ENCODE measurements around the gene SYNPO.

Gene SYNPO

GRCh38 chr5:150604010-150604409, 36.5 kb upstream of the SYNPO start:
- no peak overlapping the region for H3K4me3 ChIP-seq (ENCODE audit: low read depth, low read length)
- H2BK5ac ChIP-seq (ENCODE audit: low read depth, low read length, poor library complexity), result no peak overlapping the region
- no peaks in the 10 kb centered on the region for H3K9me3 ChIP-seq (ENCODE audit: insufficient read depth, low read depth, low read length)
- H3K14ac ChIP-seq (ENCODE audit: low read length), result no peak overlapping the region
- no peak overlapping the region for H3K18ac ChIP-seq (ENCODE audit: low read length)
- peaks cover 0 to 4% of the 10 kb centered on the region in 2 experiments for H3K4me1 ChIP-seq (ENCODE audit: control insufficient read depth in 1 of 2, insufficient read depth in 2 of 2, low read length in 2 of 2)
- WGBS (ENCODE audit: extremely low coverage, insufficient coverage, insufficient read length), result no CpG with 5 or more reads among the region's 4 CpGs
- H3K9ac ChIP-seq (ENCODE audit: low read length), result no peak overlapping the region
- H3K4ac ChIP-seq (ENCODE audit: low read depth, low read length), result no peak overlapping the region
- no peak overlapping the region for H3K4me2 ChIP-seq (ENCODE audit: low read length)
- no peak overlapping the region for H2BK12ac ChIP-seq (ENCODE audit: low read length)
- H4K12ac ChIP-seq (ENCODE audit: low read depth, low read length), result no peak overlapping the region
- H4K8ac ChIP-seq (ENCODE audit: low read depth, low read length), result no peak overlapping the region
- no peaks in the 10 kb centered on the region for H3K27me3 ChIP-seq (ENCODE audit: insufficient read depth, low read length)
- no peak overlapping the region for H3K27ac ChIP-seq (ENCODE audit: low read depth, low read length)
- H3K79me2 ChIP-seq (ENCODE audit: control insufficient read depth, insufficient read depth, low read length, poor library complexity), result no peaks in the 10 kb centered on the region
- H2AK5ac ChIP-seq (ENCODE audit: low read length), result no peak overlapping the region
- no peaks in the 10 kb centered on the region for H3K36me3 ChIP-seq (ENCODE audit: control insufficient read depth in 1 of 2, insufficient read depth in 2 of 2, low read length in 2 of 2)
- no peak overlapping the region for H2AFZ ChIP-seq (ENCODE audit: insufficient read depth, low read length, poor library complexity)
- H4K91ac ChIP-seq (ENCODE audit: low read depth, low read length), result no peak overlapping the region
- H3K23ac ChIP-seq (ENCODE audit: low read length), result no peak overlapping the region
- DNase-seq, result no peak
- peak overlapping the region; percentile 1 for H2BK120ac ChIP-seq (ENCODE audit: insufficient read depth, low read length, poor library complexity)
- peaks cover 5% of the 10 kb centered on the region for H3K79me1 ChIP-seq (ENCODE audit: low read length)

- Histone ChIP-seq H2AK5ac (ENCODE audit: low read length) (no peak overlapping the region), H3K14ac (ENCODE audit: low read length) (peak overlapping the region; percentile 34), H2BK120ac (ENCODE audit: insufficient read depth, low read length, poor library complexity) (peak overlapping the region; percentile 40), H2BK12ac (ENCODE audit: low read length) (peak overlapping the region; percentile 84), H4K91ac (ENCODE audit: low read depth, low read length) (peak overlapping the region; percentile 40), H3K4ac (ENCODE audit: low read depth, low read length) (no peak overlapping the region), H3K23ac (ENCODE audit: low read length) (no peak overlapping the region), H3K79me1 (ENCODE audit: low read length) (peaks cover 5% of the 10 kb centered on the region), H3K4me2 (ENCODE audit: low read length) (no peak overlapping the region), H3K27me3 (ENCODE audit: insufficient read depth, low read length) (no peaks in the 10 kb centered on the region), H3K18ac (ENCODE audit: low read length) (no peak overlapping the region), H3K79me2 (ENCODE audit: control insufficient read depth, insufficient read depth, low read length, poor library complexity) (peaks cover 2% of the 10 kb centered on the region), H3K27ac (ENCODE audit: low read depth, low read length) (no peak overlapping the region), H4K8ac (ENCODE audit: low read depth, low read length) (no peak overlapping the region), H3K36me3 (ENCODE audit: control insufficient read depth in 1 of 2, insufficient read depth in 2 of 2, low read length in 2 of 2) (no peaks in the 10 kb centered on the region), H3K9me3 (ENCODE audit: insufficient read depth, low read depth, low read length) (no peaks in the 10 kb centered on the region), H3K9ac (ENCODE audit: low read length) (no peak overlapping the region), H2AFZ (ENCODE audit: insufficient read depth, low read length, poor library complexity) (no peak overlapping the region), H3K4me3 (ENCODE audit: low read depth, low read length) (no peak overlapping the region), H2BK5ac (ENCODE audit: low read depth, low read length, poor library complexity) (peak overlapping the region; percentile 34), H3K4me1 (ENCODE audit: control insufficient read depth in 1 of 2, insufficient read depth in 2 of 2, low read length in 2 of 2) (peaks cover 2 to 4% of the 10 kb centered on the region in 2 experiments), H4K12ac (ENCODE audit: low read depth, low read length) (no peak overlapping the region)
- WGBS (ENCODE audit: extremely low coverage, insufficient coverage, insufficient read length), result no CpG with 5 or more reads among the region's 6 CpGs
- no peak for DNase-seq
These were observed 35.5 kb upstream of the SYNPO start for GRCh38 chr5:150604894-150605440.

DNA sequence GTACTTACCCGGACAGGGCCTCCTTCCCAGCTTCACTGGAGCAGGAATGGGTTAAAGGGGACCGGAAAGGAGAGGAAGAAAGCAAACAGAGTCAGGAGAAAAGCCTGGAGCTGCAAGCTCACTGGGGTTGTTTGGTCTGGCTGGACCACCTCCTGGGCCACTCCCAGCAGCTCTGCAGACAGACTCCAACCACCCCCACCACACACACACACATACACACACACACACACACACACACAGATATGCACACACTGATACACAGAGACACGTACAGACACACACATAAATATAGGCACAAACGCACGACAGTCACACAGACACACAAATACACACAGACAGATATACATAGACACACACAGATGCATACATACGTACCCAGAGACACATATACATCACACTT, 34.9 kb upstream of the SYNPO start:
- Histone ChIP-seq H2AK5ac (ENCODE audit: low read length) (no peak overlapping the region), H4K91ac (ENCODE audit: low read depth, low read length) (peak overlapping the region; percentile 40), H3K27me3 (ENCODE audit: insufficient read depth, low read length) (no peaks in the 10 kb centered on the region), H4K12ac (ENCODE audit: low read depth, low read length) (no peak overlapping the region), H3K79me2 (ENCODE audit: control insufficient read depth, insufficient read depth, low read length, poor library complexity) (peaks cover 2% of the 10 kb centered on the region), H2BK12ac (ENCODE audit: low read length) (peak overlapping the region; percentile 84), H3K18ac (ENCODE audit: low read length) (no peak overlapping the region), H4K8ac (ENCODE audit: low read depth, low read length) (no peak overlapping the region), H2AFZ (ENCODE audit: insufficient read depth, low read length, poor library complexity) (no peak overlapping the region), H3K79me1 (ENCODE audit: low read length) (peaks cover under 1% of the 10 kb centered on the region), H3K14ac (ENCODE audit: low read length) (no peak overlapping the region), H3K9me3 (ENCODE audit: insufficient read depth, low read depth, low read length) (no peaks in the 10 kb centered on the region), H2BK5ac (ENCODE audit: low read depth, low read length, poor library complexity) (no peak overlapping the region), H3K4me3 (ENCODE audit: low read depth, low read length) (no peak overlapping the region), H3K4ac (ENCODE audit: low read depth, low read length) (no peak overlapping the region), H3K9ac (ENCODE audit: low read length) (no peak overlapping the region), H3K27ac (ENCODE audit: low read depth, low read length) (no peak overlapping the region), H3K23ac (ENCODE audit: low read length) (no peak overlapping the region), H3K4me2 (ENCODE audit: low read length) (no peak overlapping the region), H2BK120ac (ENCODE audit: insufficient read depth, low read length, poor library complexity) (peak overlapping the region; percentile 40), H3K4me1 (ENCODE audit: control insufficient read depth in 1 of 2, insufficient read depth in 2 of 2, low read length in 2 of 2) (peaks cover 2 to 4% of the 10 kb centered on the region in 2 experiments), H3K36me3 (ENCODE audit: control insufficient read depth in 1 of 2, insufficient read depth in 2 of 2, low read length in 2 of 2) (no peaks in the 10 kb centered on the region)
- DNase-seq, result no peak
- whole genome bisulfite sequencing (ENCODE audit: extremely low coverage, insufficient coverage, insufficient read length), result no CpG with 5 or more reads among the region's 6 CpGs

GRCh38 chr5:150606476-150606875, 34.0 kb upstream of the SYNPO start:
- H3K4me3 ChIP-seq (ENCODE audit: low read depth, low read length), result no peak overlapping the region
- H3K4me2 ChIP-seq (ENCODE audit: low read length), result no peak overlapping the region
- H3K9me3 ChIP-seq (ENCODE audit: insufficient read depth, low read depth, low read length), result no peaks in the 10 kb centered on the region
- H3K27me3 ChIP-seq (ENCODE audit: insufficient read depth, low read length), result no peaks in the 10 kb centered on the region
- peak overlapping the region; percentile 20 for H2AK5ac ChIP-seq (ENCODE audit: low read length)
- H2BK12ac ChIP-seq (ENCODE audit: low read length), result peak overlapping the region; percentile 62
- H3K4ac ChIP-seq (ENCODE audit: low read depth, low read length), result peak overlapping the region; percentile 17
- H2BK120ac ChIP-seq (ENCODE audit: insufficient read depth, low read length, poor library complexity), result peak overlapping the region; percentile 8
- peaks cover 2 to 4% of the 10 kb centered on the region in 2 experiments for H3K4me1 ChIP-seq (ENCODE audit: control insufficient read depth in 1 of 2, insufficient read depth in 2 of 2, low read length in 2 of 2)
- H3K18ac ChIP-seq (ENCODE audit: low read length), result no peak overlapping the region
- peak overlapping the region; percentile 49 for H4K91ac ChIP-seq (ENCODE audit: low read depth, low read length)
- no peak for DNase-seq
- no peaks in the 10 kb centered on the region for H3K79me1 ChIP-seq (ENCODE audit: low read length)
- no peak overlapping the region for H2AFZ ChIP-seq (ENCODE audit: insufficient read depth, low read length, poor library complexity)
- no CpG with 5 or more reads among the region's 9 CpGs for WGBS (ENCODE audit: extremely low coverage, insufficient coverage, insufficient read length)
- H2BK5ac ChIP-seq (ENCODE audit: low read depth, low read length, poor library complexity), result no peak overlapping the region
- H4K8ac ChIP-seq (ENCODE audit: low read depth, low read length), result peak overlapping the region; percentile 17
- no peak overlapping the region for H3K23ac ChIP-seq (ENCODE audit: low read length)
- no peak overlapping the region for H3K9ac ChIP-seq (ENCODE audit: low read length)
- H4K12ac ChIP-seq (ENCODE audit: low read depth, low read length), result no peak overlapping the region
- peaks cover 2% of the 10 kb centered on the region for H3K79me2 ChIP-seq (ENCODE audit: control insufficient read depth, insufficient read depth, low read length, poor library complexity)
- H3K14ac ChIP-seq (ENCODE audit: low read length), result peak overlapping the region; percentile 37
- H3K27ac ChIP-seq (ENCODE audit: low read depth, low read length), result no peak overlapping the region
- no peaks in the 10 kb centered on the region for H3K36me3 ChIP-seq (ENCODE audit: control insufficient read depth in 1 of 2, insufficient read depth in 2 of 2, low read length in 2 of 2)

All from trophoblast cell (in vitro differentiated cells and primary cell).